Measurements from ENCODE around the gene OR52E1. TPM values are rescaled to one million over a fixed set of nuclear protein-coding genes. Genes with fewer than 3 reads are reported as not detected.

Gene OR52E1
- polyA plus RNA-seq = not detected in 2 replicates

DNA sequence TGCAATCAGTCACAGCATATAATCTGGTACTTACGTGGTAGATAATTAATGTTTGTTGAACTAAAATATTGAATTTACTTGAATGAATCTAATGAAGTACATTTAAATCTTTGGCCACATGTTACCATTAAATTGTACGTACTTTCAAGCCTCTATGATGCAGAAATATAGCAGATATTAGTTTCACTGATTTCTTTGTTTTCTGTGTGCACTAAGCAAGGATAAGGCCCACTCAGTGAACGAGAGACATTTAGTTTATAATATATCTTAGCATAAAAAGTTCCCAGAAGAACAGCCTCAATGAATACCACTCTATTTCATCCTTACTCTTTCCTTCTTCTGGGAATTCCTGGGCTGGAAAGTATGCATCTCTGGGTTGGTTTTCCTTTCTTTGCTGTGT is at the start of gene OR52E1:
OR52E1 (plus strand) TSS at position 301 of the 400 bp plus-strand sequence.

DNA sequence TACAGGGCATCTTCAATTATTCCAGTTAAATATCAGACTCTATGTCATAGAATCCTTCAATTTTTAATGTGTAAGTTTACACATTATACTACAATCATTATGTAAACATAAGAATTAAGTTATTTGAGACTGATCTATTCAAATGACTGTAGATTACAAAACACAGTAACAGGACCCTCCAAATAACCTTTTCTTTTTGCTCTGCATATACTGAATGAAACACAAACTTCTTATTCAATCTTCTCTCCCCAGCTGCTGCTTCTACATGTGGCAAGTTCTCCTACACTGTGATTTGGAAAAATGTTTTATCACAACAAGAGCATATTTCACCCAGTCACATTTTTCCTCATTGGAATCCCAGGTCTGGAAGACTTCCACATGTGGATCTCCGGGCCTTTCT is 23.1 kb upstream of the OR52E1 start, which contains the start of gene OR52J3:
OR52J3 (plus strand) TSS at position 301 of the 400 bp plus-strand sequence; CDS start at position 301, 0 bp downstream.

DNA sequence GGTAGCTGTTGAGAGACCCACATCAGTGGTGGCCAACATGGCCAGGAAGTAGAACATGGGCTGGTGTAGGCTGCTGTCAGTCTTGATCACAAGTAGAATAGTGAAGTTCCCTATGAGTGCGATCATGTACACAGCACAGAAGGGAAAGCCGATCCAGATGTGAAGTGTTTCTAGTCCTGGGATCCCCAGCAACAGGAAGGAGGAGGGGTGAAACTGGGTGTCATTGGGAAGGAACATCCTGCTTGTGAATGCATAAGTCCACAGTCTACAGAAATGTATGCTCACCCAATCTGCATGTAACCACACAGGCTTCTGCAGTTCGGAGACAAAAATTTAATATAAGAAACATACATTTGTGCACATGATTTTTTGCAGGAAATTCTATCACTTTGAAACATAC is 10.0 kb upstream of the OR52E1 start, which contains the start of gene OR52E2:
OR52E2 (minus strand) TSS at position 237 of the 400 bp plus-strand sequence; CDS start at position 237, 0 bp downstream.

Other genes with a start within 250 kb of the OR52E1 start
- gene OR51F2, start 248.3 kb upstream of the OR52E1 start, polyA plus RNA-seq = not detected in 2 replicates
- not detected in 2 replicates for gene OR51S1, start 220.4 kb upstream of the OR52E1 start, polyA plus RNA-seq
- gene OR51T1, start 187.7 kb upstream of the OR52E1 start, polyA plus RNA-seq = not detected in 2 replicates
- not detected in 2 replicates for gene OR51A7, start 165.8 kb upstream of the OR52E1 start, polyA plus RNA-seq
- gene OR51G2, start 150.2 kb upstream of the OR52E1 start, polyA plus RNA-seq = not detected in 2 replicates
- not detected in 2 replicates for gene OR51G1, start 145.2 kb upstream of the OR52E1 start, polyA plus RNA-seq
- gene OR51A4, start 122.0 kb upstream of the OR52E1 start, polyA plus RNA-seq = not detected in 2 replicates
- gene OR51A2, start 113.9 kb upstream of the OR52E1 start, polyA plus RNA-seq = not detected in 2 replicates
- gene OR51L1, start 74.7 kb upstream of the OR52E1 start, polyA plus RNA-seq = not detected in 2 replicates
- not detected in 2 replicates for gene OR52J3, start 23.0 kb upstream of the OR52E1 start, polyA plus RNA-seq
- gene OR52E2, start 9.9 kb upstream of the OR52E1 start, polyA plus RNA-seq = not detected in 2 replicates
- not detected in 2 replicates for gene OR52A5, start 68.8 kb downstream of the OR52E1 start, polyA plus RNA-seq
- not detected in 2 replicates for gene OR52A1, start 85.2 kb downstream of the OR52E1 start, polyA plus RNA-seq
- not detected in 2 replicates for gene OR51V1, start 131.1 kb downstream of the OR52E1 start, polyA plus RNA-seq
- 105 and 131 TPM in 2 replicates for gene HBB, start 157.5 kb downstream of the OR52E1 start, polyA plus RNA-seq
- not detected in 2 replicates for gene HBD, start 164.9 kb downstream of the OR52E1 start, polyA plus RNA-seq
- not detected in 2 replicates for gene HBG1, start 180.3 kb downstream of the OR52E1 start, polyA plus RNA-seq
- gene HBG2, start 185.2 kb downstream of the OR52E1 start, polyA plus RNA-seq = 7.9 TPM in 1 of 2 replicates, not detected in the other
- gene HBE1, start 200.4 kb downstream of the OR52E1 start, polyA plus RNA-seq = not detected in 2 replicates
- not detected in 2 replicates for gene OR51B4, start 232.4 kb downstream of the OR52E1 start, polyA plus RNA-seq

Data from Purkinje cell (primary cell).